ENCODE results near the gene POU3F2.

POU3F2 gene

GRCh38 chr6:98834060-98835031 is at the start of gene POU3F2:
Gene POU3F2, plus strand, starts transcription at chr6:98834574. Its CDS starts 300 bp downstream, at chr6:98834874.
- DNase-seq (ENCODE audit: low read depth in 2 of 2, low spot score in 1 of 2), result no peak

- no peak for DNase-seq (ENCODE audit: low read depth in 2 of 2, low spot score in 1 of 2)
Observed at GRCh38 chr6:98787435-98787834, 46.9 kb upstream of the POU3F2 start.

GRCh38 chr6:98787961-98788360 is 46.4 kb upstream of the POU3F2 start:
- DNase-seq (ENCODE audit: low read depth in 2 of 2, low spot score in 1 of 2), result no peak

- DNase-seq (ENCODE audit: low read depth in 2 of 2, low spot score in 1 of 2), result no peak
Observed at GRCh38 chr6:98794307-98794842, 40.0 kb upstream of the POU3F2 start.

- DNase-seq (ENCODE audit: low read depth in 2 of 2, low spot score in 1 of 2), result no peak
Observed at GRCh38 chr6:98797217-98797994, 37.0 kb upstream of the POU3F2 start.

- no peak for DNase-seq (ENCODE audit: low read depth in 2 of 2, low spot score in 1 of 2)
Observed at GRCh38 chr6:98800866-98801265, 33.5 kb upstream of the POU3F2 start.

- DNase-seq (ENCODE audit: low read depth in 2 of 2, low spot score in 1 of 2), result no peak
Observed at GRCh38 chr6:98808541-98809210, 25.7 kb upstream of the POU3F2 start.

GRCh38 chr6:98812220-98812619 is 22.2 kb upstream of the POU3F2 start:
- no peak for DNase-seq (ENCODE audit: low read depth in 2 of 2, low spot score in 1 of 2)

GRCh38 chr6:98816799-98817198 is 17.6 kb upstream of the POU3F2 start:
- no peak for DNase-seq (ENCODE audit: low read depth in 2 of 2, low spot score in 1 of 2)

GRCh38 chr6:98821756-98822405 is 12.5 kb upstream of the POU3F2 start:
- no peak for DNase-seq (ENCODE audit: low read depth in 2 of 2, low spot score in 1 of 2)

GRCh38 chr6:98823428-98824161 is 10.8 kb upstream of the POU3F2 start:
- DNase-seq (ENCODE audit: low read depth in 2 of 2, low spot score in 1 of 2), result no peak

- DNase-seq (ENCODE audit: low read depth in 2 of 2, low spot score in 1 of 2), result no peak
Observed at GRCh38 chr6:98824162-98824901, 10.0 kb upstream of the POU3F2 start.

- no peak for DNase-seq (ENCODE audit: low read depth in 2 of 2, low spot score in 1 of 2)
Observed at GRCh38 chr6:98824902-98825599, 9.3 kb upstream of the POU3F2 start.

GRCh38 chr6:98825600-98826230 is 8.7 kb upstream of the POU3F2 start:
- no peak for DNase-seq (ENCODE audit: low read depth in 2 of 2, low spot score in 1 of 2)

GRCh38 chr6:98827295-98828159 is 6.8 kb upstream of the POU3F2 start:
- no peak for DNase-seq (ENCODE audit: low read depth in 2 of 2, low spot score in 1 of 2)

- no peak for DNase-seq (ENCODE audit: low read depth in 2 of 2, low spot score in 1 of 2)
Observed at GRCh38 chr6:98828211-98828788, 6.1 kb upstream of the POU3F2 start.

- no peak for DNase-seq (ENCODE audit: low read depth in 2 of 2, low spot score in 1 of 2)
Observed at GRCh38 chr6:98828941-98829411, 5.4 kb upstream of the POU3F2 start.

Data from stimulated activated CD8-positive, alpha-beta memory T cell treated with anti-CD3 and anti-CD28 coated beads, Interleukin-4, amount 100 ng/mL, for 1 hour (primary cell).